ENCODE data around the gene TELO2.

The TELO2 gene

DNA sequence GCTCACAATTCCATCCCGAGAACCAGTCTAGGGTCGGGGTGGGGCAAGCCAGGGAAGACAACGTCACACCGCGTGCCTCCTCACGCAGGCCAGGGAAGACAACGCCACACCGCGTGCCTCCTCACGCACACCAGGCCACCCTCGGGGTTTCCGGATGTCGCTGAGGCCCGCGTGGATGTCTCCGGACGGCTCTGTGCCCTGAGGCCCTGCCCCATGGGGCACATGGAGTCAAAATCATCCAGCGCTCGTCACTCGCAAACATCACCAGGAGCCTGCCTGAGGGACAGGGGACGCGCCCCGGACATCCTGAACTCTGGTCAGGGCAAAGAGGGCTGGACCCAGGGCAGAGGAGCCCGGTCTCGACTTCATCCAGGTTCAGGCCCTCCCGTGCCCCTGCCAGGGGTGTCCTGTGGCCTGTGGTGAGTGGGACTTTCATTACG lies 44.0 kb downstream of the TELO2 start:
- TF ChIP-seq, protein P1, sequence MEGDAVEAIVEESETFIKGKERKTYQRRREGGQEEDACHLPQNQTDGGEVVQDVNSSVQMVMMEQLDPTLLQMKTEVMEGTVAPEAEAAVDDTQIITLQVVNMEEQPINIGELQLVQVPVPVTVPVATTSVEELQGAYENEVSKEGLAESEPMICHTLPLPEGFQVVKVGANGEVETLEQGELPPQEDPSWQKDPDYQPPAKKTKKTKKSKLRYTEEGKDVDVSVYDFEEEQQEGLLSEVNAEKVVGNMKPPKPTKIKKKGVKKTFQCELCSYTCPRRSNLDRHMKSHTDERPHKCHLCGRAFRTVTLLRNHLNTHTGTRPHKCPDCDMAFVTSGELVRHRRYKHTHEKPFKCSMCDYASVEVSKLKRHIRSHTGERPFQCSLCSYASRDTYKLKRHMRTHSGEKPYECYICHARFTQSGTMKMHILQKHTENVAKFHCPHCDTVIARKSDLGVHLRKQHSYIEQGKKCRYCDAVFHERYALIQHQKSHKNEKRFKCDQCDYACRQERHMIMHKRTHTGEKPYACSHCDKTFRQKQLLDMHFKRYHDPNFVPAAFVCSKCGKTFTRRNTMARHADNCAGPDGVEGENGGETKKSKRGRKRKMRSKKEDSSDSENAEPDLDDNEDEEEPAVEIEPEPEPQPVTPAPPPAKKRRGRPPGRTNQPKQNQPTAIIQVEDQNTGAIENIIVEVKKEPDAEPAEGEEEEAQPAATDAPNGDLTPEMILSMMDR (IDR thresholded peaks at IDR 0.05; ENCODE audit: low read length, missing control alignments) = no peak
- DNase-seq (ENCODE audit: low read depth) = no peak
- no peak overlapping the region for H3K4me3 ChIP-seq (replicated peaks; ENCODE audit: low read depth, low read length)

GRCh38 chr16:1537763-1538289 lies 44.7 kb downstream of the TELO2 start:
- TF ChIP-seq, protein P1 (IDR thresholded peaks at IDR 0.05; ENCODE audit: low read length, missing control alignments) = no peak
- H3K4me3 ChIP-seq (replicated peaks; ENCODE audit: low read depth, low read length) = no peak overlapping the region
- DNase-seq (ENCODE audit: low read depth) = no peak

DNA sequence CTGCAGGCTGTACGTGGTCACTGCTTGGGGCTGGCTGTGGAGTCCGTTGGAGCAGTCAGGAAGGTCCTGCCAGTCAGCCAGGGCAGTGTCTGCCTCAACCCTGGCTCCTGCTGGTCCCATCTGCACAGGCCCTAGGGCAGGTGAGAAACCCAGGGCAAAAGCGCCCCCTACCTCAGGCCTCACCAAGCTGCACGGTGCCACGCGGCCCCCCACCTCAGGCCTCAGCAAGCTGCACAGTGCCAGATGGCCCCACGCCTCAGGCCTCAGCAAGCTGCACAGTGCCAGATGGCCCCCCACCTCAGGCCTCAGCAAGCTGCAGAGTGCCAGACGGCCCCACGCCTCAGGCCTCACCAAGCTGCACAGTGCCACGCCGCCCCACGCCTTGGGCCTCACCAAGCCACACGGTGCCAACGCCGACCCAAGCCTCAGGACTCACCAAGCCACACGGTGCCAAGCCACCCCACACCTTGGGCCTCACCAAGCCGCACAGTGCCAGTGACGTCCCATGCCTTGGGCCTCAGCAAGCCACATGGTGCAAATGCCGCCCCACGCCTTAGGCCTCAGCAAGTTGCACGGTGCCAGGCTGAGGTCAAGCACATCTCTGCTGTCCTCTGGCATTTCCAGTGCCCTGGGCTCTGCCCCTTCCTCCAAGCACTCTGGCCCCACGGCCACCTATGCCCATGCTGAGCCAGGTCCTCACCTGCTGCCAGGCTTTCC lies 45.8 kb downstream of the TELO2 start:
- H3K4me3 ChIP-seq (replicated peaks; ENCODE audit: low read depth, low read length) = no peak overlapping the region
- no peak for DNase-seq (ENCODE audit: low read depth)
- TF ChIP-seq, protein P1 (IDR thresholded peaks at IDR 0.05; ENCODE audit: low read length, missing control alignments) = no peak

GRCh38 chr16:1539720-1540555 lies 46.8 kb downstream of the TELO2 start:
- no peak overlapping the region for H3K4me3 ChIP-seq (replicated peaks; ENCODE audit: low read depth, low read length)
- DNase-seq (ENCODE audit: low read depth) = no peak
- TF ChIP-seq, protein P1 (IDR thresholded peaks at IDR 0.05; ENCODE audit: low read length, missing control alignments) = no peak

DNA sequence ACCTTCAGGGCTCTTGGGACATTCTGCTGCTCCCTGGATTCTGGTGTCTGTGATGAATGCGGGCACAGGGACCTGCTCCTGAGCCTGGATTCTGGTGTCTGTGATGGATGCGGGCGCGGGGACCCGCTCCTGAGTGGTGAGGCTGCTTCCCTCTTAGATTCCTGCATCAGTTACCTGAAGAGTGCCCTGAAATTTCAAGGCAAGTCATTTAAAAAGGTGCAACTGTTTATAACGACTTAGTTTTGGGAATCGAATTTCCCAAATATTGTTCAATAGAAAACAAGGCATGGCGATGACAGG lies 47.3 kb downstream of the TELO2 start:
- no peak overlapping the region for H3K4me3 ChIP-seq (replicated peaks; ENCODE audit: low read depth, low read length)
- DNase-seq (ENCODE audit: low read depth) = no peak
- TF ChIP-seq, protein P1 (IDR thresholded peaks at IDR 0.05; ENCODE audit: low read length, missing control alignments) = no peak

DNA sequence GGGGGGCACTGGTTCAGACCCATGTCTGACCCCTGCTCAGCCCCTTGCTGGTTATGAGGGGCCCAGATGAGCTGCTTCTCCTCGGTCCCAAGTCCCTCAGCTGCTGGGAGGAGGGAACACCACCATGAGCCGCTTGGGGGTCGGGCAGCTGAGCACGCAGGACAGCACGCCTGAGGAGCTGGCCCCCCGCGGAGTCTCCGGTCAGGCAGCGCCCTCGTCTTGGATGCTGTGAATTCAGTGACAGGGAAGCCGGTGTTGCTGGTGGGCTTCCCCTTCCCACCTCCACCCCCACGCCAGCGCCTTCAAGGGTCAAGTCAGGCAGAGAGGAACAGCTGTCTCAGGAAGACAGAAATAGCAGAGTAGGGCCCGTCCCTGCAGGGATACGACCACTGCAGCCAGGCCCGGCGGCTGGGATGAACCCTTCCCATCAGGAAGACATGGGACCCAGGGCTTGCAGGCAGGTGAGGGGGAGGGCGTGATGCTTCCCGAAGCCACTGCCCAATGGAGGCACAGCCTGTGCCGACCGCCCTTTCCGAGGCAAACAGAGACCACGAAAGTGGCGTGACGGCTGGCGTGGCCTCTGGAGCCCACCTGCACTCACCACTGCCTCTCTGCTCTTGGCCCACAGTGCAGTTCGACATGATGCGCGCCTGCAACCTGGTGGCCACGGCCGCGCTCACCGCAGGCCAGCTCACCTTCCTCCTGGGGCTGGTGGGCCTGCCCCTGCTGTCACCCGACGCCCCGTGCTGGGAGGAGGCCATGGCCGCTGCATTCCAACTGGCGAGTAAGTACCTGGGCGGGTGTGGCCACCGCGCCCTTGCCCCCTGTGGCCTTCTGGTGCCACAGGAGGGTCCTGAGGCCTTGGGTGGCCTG lies 48.4 kb downstream of the TELO2 start:
- TF ChIP-seq, protein P1 (IDR thresholded peaks at IDR 0.05; ENCODE audit: low read length, missing control alignments) = no peak
- H3K4me3 ChIP-seq (replicated peaks; ENCODE audit: low read depth, low read length) = no peak overlapping the region
- no peak for DNase-seq (ENCODE audit: low read depth)

All from fibroblast of pulmonary artery (primary cell).